ENCODE data around the gene WDR64.

WDR64 gene

DNA sequence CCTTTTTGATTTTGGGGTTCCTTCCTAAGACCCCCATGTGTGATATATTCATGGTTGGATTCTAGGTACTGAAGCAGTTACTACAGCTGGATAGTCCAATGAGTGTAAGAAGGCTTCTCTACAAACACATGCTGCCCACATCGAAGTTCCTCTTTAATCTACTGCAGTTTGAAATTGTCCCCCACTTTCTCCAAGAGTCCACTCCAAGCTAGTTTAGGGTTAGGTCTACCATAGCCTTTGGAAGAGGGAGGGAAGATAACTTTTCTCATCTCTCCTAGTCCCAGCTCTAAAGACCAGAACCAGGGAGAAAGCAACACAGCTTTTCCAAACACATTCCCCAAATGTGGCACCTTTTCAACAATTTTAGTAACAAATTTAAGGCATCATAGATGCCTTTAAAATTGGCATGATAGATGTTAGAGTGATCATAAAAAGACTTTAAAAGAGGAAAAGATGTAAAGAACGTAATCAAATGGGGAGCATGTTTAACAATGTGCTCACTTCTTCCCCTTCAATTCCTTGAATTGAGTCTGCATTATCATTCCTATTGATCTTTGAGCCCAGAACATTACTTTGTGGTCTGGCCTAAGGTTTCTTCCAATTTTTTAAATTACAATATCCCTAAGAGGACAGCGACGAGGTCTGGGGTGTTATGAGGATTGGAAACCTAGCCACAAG, 194.9 kb downstream of the WDR64 start:
- DNase-seq = no peak

DNA sequence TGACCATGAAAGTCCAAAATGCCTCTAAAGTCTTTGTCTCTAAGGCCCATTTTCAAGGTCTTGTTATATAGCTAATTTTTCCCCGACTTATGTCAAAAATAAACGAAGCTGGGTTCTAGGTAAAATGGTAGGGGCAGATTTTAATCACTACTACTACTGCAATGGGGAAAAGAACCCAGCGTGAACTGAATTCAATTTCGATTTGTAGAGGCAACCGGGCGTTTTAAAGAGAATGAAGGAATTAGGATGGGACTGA, 195.4 kb downstream of the WDR64 start:
- DNase-seq = no peak

DNA sequence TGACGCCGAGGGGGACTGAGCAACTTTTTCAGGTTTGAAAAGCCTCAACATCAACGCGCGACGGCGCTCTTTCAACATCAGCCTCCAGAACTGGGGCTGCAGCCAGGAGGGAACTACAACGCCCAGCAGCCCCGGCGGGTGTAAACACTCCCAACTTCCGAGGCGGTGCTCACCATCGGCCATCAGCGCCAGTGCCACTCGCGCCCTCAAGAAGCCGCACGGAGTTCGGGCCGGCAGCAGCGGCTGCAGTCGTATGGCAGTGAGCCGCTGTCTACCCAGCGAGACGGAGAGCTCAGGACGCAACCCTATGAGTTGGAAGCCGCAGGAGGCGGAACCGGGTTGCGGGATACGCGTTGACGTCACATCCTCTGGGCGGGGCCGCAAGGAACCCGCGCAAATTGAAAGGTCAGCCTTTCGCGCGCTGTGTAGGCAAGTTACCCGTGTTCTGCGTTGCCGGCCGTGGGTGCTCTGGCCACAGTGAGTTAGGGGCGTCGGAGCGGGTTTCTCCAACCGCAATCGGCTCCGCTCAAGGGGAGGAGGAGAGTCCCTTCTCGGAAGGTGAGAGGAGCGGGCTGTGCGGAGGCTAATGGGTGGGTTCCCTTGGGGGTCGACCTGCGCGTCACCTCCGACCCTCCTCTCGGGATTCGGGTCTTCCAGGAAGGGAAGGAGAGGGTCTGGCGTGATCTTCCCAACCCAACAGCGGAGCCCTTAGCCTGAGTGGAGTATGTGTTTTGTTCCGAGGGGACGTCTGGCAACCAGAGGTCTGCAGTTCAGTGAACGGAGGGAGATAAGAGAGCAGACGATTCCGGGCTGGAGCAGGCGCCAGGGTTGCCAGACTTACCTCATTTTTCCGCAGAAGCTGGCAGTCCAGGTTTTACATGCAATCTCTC, 196.0 kb downstream of the WDR64 start, which contains the start of gene EXO1:
EXO1 (plus strand) TSS at position 409 of the 890 bp plus-strand sequence. CDS start 2,222 bp downstream, outside the sequence.
- DNase-seq = peak; percentile 97

GRCh38 chr1:241848686-241849344, 196.7 kb downstream of the WDR64 start:
- no peak for DNase-seq

DNA sequence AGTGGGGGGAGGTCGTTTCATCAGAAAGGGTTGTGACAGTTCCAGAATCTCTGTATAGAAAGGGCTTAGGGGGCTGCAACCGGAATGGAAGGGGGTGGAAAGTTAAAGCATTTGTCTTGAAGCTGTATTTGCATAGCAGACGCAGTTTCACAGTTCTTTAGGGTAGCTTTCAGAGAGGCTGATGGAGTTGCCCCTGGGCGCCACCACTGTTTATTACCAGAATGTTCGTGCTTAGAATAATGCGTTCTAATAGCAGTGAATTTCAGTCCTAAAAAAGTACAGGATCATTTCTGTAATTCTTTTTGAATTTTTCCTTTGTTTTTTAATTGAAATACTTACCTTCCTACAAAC, 197.2 kb downstream of the WDR64 start:
- DNase-seq = no peak
